H1 (cell line): ENCODE measurements around the gene SCAF1. TPM values are rescaled to one million over a fixed set of nuclear protein-coding genes. Genes with fewer than 3 reads are reported as not detected.
A peak's percentile ranks its signal among the peaks of the same experiment; 100 is the strongest.

Source experiments
- CTCF ChIA-PET: fragments of 300-600 bp; sonication (Branson Sonifier 250); formaldehyde crosslinking; loops from one replicate; lab custom pipeline; 2021; ENCODE audit not compliant: partially characterized antibody; lab: Charles Lee
- POLR2A ChIA-PET: fragments of 300-600 bp; sonication (Branson Sonifier 250); formaldehyde crosslinking; loops from one replicate; lab custom pipeline; 2021; ENCODE audit warnings: inconsistent platforms; ENCODE audit not compliant: partially characterized antibody; lab: Charles Lee
- DNase-seq, 2 experiments: peaks; one replicate each; pipeline versions ENCODE4 v3.0.0 to v3.0.0-alpha.2; 2010 to 2022; ENCODE audit warnings: low spot score in 2 of 2, low read depth in 1 of 2, mixed read lengths in 1 of 2
- FAIRE-seq: peaks from 2 replicates; lab custom pipeline; 2011; peaks lifted over from hg19 to GRCh38; lab: Jason Lieb, UNC
- H2AFZ ChIP-seq: 2 replicates; pipeline ENCODE4 v1.8.1; 2012; ENCODE audit warnings: low read length, inconsistent platforms
- H2AK5ac ChIP-seq: 2 replicates; pipeline ENCODE4 v1.6.1; 2013; ENCODE audit warnings: low read depth, low read length
- H2BK120ac ChIP-seq: replicated peaks from 2 replicates; pipeline ENCODE3; 2013; ENCODE audit warnings: low read depth, low read length, inconsistent platforms
- H2BK12ac ChIP-seq: 2 replicates; pipeline ENCODE4 v1.6.1; 2013; ENCODE audit warnings: low read depth, low read length
- H2BK15ac ChIP-seq: 2 replicates; pipeline ENCODE4 v1.6.1; 2013; ENCODE audit warnings: low read length
- H2BK20ac ChIP-seq: 2 replicates; pipeline ENCODE4 v1.6.1; 2013; ENCODE audit warnings: low read length
- H2BK5ac ChIP-seq: 2 replicates; pipeline ENCODE4 v1.6.1; 2013; ENCODE audit warnings: low read depth, low read length
- H3K14ac ChIP-seq: 2 replicates; pipeline ENCODE4 v1.6.1; 2013; ENCODE audit warnings: inconsistent platforms; ENCODE audit not compliant: insufficient read length
- H3K18ac ChIP-seq: 2 replicates; pipeline ENCODE4 v1.6.1; 2013; ENCODE audit warnings: low read length; ENCODE audit errors: extremely low read depth
- H3K23ac ChIP-seq: 2 replicates; pipeline ENCODE4 v1.6.1; 2013; ENCODE audit warnings: inconsistent platforms; ENCODE audit not compliant: insufficient read length
- H3K23me2 ChIP-seq: 2 replicates; pipeline ENCODE4 v1.6.1; 2013; ENCODE audit warnings: low read depth, low read length
- H3K27ac ChIP-seq: 2 replicates; pipeline ENCODE4 v1.6.1; 2011; ENCODE audit warnings: low read depth, low read length, inconsistent platforms
- H3K27me3 ChIP-seq, 4 experiments: replicated peaks in 1 of 4; 1 replicate in 1 of 4; 2 replicates in 3 of 4; pipeline versions ENCODE4 v1.6.1 to v1.8.1; 2011 to 2013; ENCODE audit warnings: low read length in 3 of 4, mild to moderate bottlenecking in 3 of 4, inconsistent platforms in 2 of 4, mixed read lengths in 2 of 4, moderate library complexity in 1 of 4; ENCODE audit not compliant: control insufficient read depth in 3 of 4, insufficient read depth in 3 of 4; ENCODE audit errors: extremely low read depth in 1 of 4
- H3K36me3 ChIP-seq, 4 experiments: 2 replicates each; pipeline versions ENCODE4 v1.6.1 to v1.8.1; 2011 to 2013; ENCODE audit warnings: mild to moderate bottlenecking in 4 of 4, low read length in 3 of 4, moderate library complexity in 2 of 4, control low read depth in 1 of 4, inconsistent platforms in 1 of 4; ENCODE audit not compliant: insufficient read depth in 4 of 4, control insufficient read depth in 2 of 4
- H3K4ac ChIP-seq: replicated peaks from 2 replicates; pipeline ENCODE3; 2013; ENCODE audit warnings: low read length, low read depth, mixed read lengths, inconsistent platforms; ENCODE audit not compliant: insufficient read length
- H3K4me1 ChIP-seq, 4 experiments: replicated peaks in 1 of 4; 1 replicate in 1 of 4; 2 replicates in 3 of 4; pipeline versions ENCODE4 v1.6.1 to v1.8.1; 2011 to 2013; ENCODE audit warnings: low read length in 3 of 4, inconsistent platforms in 2 of 4, mixed read lengths in 1 of 4; ENCODE audit not compliant: insufficient read depth in 4 of 4, control insufficient read depth in 3 of 4
- H3K4me2 ChIP-seq, 2 experiments: 2 replicates each; pipeline versions ENCODE4 v1.6.1 to v1.8.1; 2011 to 2013; ENCODE audit warnings: low read depth in 2 of 2, low read length in 2 of 2, control low read depth in 1 of 2, inconsistent platforms in 1 of 2, mild to moderate bottlenecking in 1 of 2; ENCODE audit not compliant: insufficient read depth in 1 of 2
- H3K4me3 ChIP-seq, 4 experiments: fragments of 200-600, 300-600 bp in 1 of 4; sonication (generic), shearing (Covaris generic), sonication (Bioruptor Twin) in 1 of 4; 2 replicates each; pipeline versions ENCODE4 v1.5.1 to v1.8.1; 2011 to 2016; ENCODE audit warnings: low read length in 4 of 4, low read depth in 3 of 4, control low read depth in 2 of 4, inconsistent platforms in 2 of 4, mild to moderate bottlenecking in 2 of 4, mixed read lengths in 1 of 4, moderate library complexity in 1 of 4; ENCODE audit not compliant: insufficient read depth in 2 of 4; ENCODE audit errors: extremely low read depth in 1 of 4
- H3K56ac ChIP-seq: replicated peaks from 2 replicates; pipeline ENCODE3; 2013; ENCODE audit warnings: low read depth, mild to moderate bottlenecking, mixed read lengths, low read length, inconsistent platforms; ENCODE audit not compliant: insufficient read length
- H3K79me1 ChIP-seq: 2 replicates; pipeline ENCODE4 v1.6.1; 2013; ENCODE audit warnings: low read depth, low read length, control low read depth
- H3K79me2 ChIP-seq, 2 experiments: 2 replicates each; pipeline versions ENCODE4 v1.6.1 to v1.8.1; 2012 to 2013; ENCODE audit warnings: low read length in 2 of 2, mild to moderate bottlenecking in 2 of 2, inconsistent platforms in 1 of 2; ENCODE audit not compliant: insufficient read depth in 2 of 2, control insufficient read depth in 1 of 2
- H3K9ac ChIP-seq, 4 experiments: replicated peaks in 1 of 4; 1 replicate in 1 of 4; 2 replicates in 3 of 4; pipeline versions ENCODE4 v1.6.1 to v1.8.1; 2011 to 2013; ENCODE audit warnings: low read depth in 3 of 4, low read length in 3 of 4, control low read depth in 2 of 4, mild to moderate bottlenecking in 2 of 4, moderate library complexity in 2 of 4, inconsistent platforms in 1 of 4; ENCODE audit errors: extremely low read depth in 1 of 4
- H3K9me3 ChIP-seq, 2 experiments: 2 replicates each; pipeline versions ENCODE4 v1.6.1 to v1.8.1; 2012 to 2013; ENCODE audit warnings: mild to moderate bottlenecking in 2 of 2, moderate library complexity in 2 of 2, control low read depth in 1 of 2, inconsistent platforms in 1 of 2, low read depth in 1 of 2, low read length in 1 of 2, mixed read lengths in 1 of 2; ENCODE audit not compliant: insufficient read depth in 2 of 2
- H4K20me1 ChIP-seq, 2 experiments: replicated peaks in 1 of 2; 2 replicates each; pipeline versions ENCODE3 to v1.8.1; 2011 to 2013; ENCODE audit warnings: inconsistent platforms in 2 of 2, low read length in 2 of 2, mild to moderate bottlenecking in 1 of 2; ENCODE audit not compliant: insufficient read depth in 2 of 2, control insufficient read depth in 1 of 2
- H4K5ac ChIP-seq: 2 replicates; pipeline ENCODE4 v1.6.1; 2013; ENCODE audit warnings: low read length, low read depth, mixed read lengths, inconsistent platforms; ENCODE audit not compliant: insufficient read length
- H4K8ac ChIP-seq: 2 replicates; pipeline ENCODE4 v1.8.0; 2013; ENCODE audit warnings: mild to moderate bottlenecking, moderate library complexity, low read length, inconsistent platforms; ENCODE audit not compliant: insufficient read depth; ENCODE audit errors: extremely low read depth
- H4K91ac ChIP-seq: replicated peaks from 2 replicates; pipeline ENCODE3; 2013; ENCODE audit warnings: low read length, mixed read lengths, inconsistent platforms; ENCODE audit not compliant: insufficient read length
- BACH1 ChIP-seq: IDR thresholded peaks from 2 replicates; pipeline ENCODE4 v1.6.1; 2012; ENCODE audit warnings: low read length, improper control_type of control experiment
- CBX8 ChIP-seq: fragments of 300-800, 300-1000 bp; sonication (generic); IDR thresholded peaks from 2 replicates; pipeline ENCODE4 v1.7.1; 2016; ENCODE audit warnings: low read depth, low read length, borderline replicate concordance
- PHF8 ChIP-seq: fragments of 200-600 bp; sonication (generic); conservative IDR thresholded peaks from 2 replicates; pipeline ENCODE4 v1.7.1; 2012; ENCODE audit warnings: low read depth, mild to moderate bottlenecking, inconsistent platforms, low read length, moderate library complexity
- POLR2AphosphoS5 ChIP-seq: IDR thresholded peaks from 2 replicates; pipeline ENCODE4 v1.6.1; 2011; ENCODE audit warnings: low read depth, low read length
- RBBP5 ChIP-seq: IDR thresholded peaks from 2 replicates; pipeline ENCODE4 v1.7.1; 2012; ENCODE audit warnings: low read depth, mild to moderate bottlenecking, inconsistent platforms, low read length, moderate library complexity, borderline replicate concordance
- TCF12 ChIP-seq: IDR thresholded peaks from 2 replicates; pipeline ENCODE4 v1.6.1; 2011; ENCODE audit warnings: low read depth, mild to moderate bottlenecking, low read length
- WGBS, 2 experiments: shearing (Covaris generic) in 1 of 2; methylation state at CpG; one replicate each; pipeline versions ENCODE4 v1.1.6 to v1.1.7; 2013 to 2015; ENCODE audit warnings: low lambda C conversion rate in 2 of 2, mixed read lengths in 2 of 2, inconsistent platforms in 1 of 2, low coverage in 1 of 2, missing lambda C conversion rate in 1 of 2; ENCODE audit not compliant: insufficient replicate concordance in 2 of 2, insufficient coverage in 1 of 2, insufficient read length in 1 of 2; ENCODE audit errors: extremely low coverage in 1 of 2, missing lambda C conversion rate in 1 of 2; 5-methylcytosine and 5-hydroxymethylcytosine counted together
- polyA plus RNA-seq, 7 experiments: library from polyadenylated mRNA; depleted of rRNA in 3 of 7; stranded (reverse) in 5 of 7; unstranded in 2 of 7; fragments of >200 nt in 5 of 7; fragments of 200-250 nt in 2 of 7; gene quantifications; 1 replicate in 5 of 7; 2 replicates in 1 of 7; 4 replicates in 1 of 7; pipeline versions ENCODE4 v1.2.1 to v1.2.3, GENCODE V29; 2011 to 2013; ENCODE audit warnings: missing spikeins in 2 of 7, mixed read lengths in 2 of 7
- total RNA-seq: library from RNA; stranded (reverse); fragmentation: NEBNext Ultra II Directional; extraction: Animal tissue kit (Norgen Biotek cat#: 25700); gene quantifications from 2 replicates; pipeline ENCODE4 v1.2.1, GENCODE V29; 2021

The SCAF1 gene
- total and polyA plus RNA-seq, 2 of the 8 experiments (the other 6 are each of a cell fraction or from before 2014, with no cell fraction given): 9.7 to 81.7 TPM

- Histone ChIP-seq H2AK5ac (no peak overlapping the region), H3K9me3 (no peaks in the 10 kb centered on the region), H3K4ac (peak overlapping the region; percentile 66), H2BK5ac (no peak overlapping the region; the same call in 1 of the 2 replicates), H3K79me1 (peaks cover 2% of the 10 kb centered on the region; the same call in 1 of the 2 replicates), H4K8ac (no peak overlapping the region), H3K18ac (peak overlapping the region; percentile 83), H2BK20ac (no peak overlapping the region), H4K20me1 (peaks cover 0 to 2% of the 10 kb centered on the region in 2 experiments), H3K36me3 (no peaks in the 10 kb centered on the region), H2BK12ac (peak overlapping the region; percentile 43; the same call in 1 of the 2 replicates), H2AFZ (0 out of 2 replicates have a peak overlapping the region, but pooled peaks have one; percentile 14), H3K14ac (no peak overlapping the region), H2BK120ac (no peak overlapping the region), H3K4me2 (peak overlapping the region; percentile 78 to 87), H3K27me3 (no peaks in the 10 kb centered on the region), H3K4me3 (peak overlapping the region in 3 of 4 experiments; percentile 25 to 57 (median 26); a peak in 5 of 8 replicates), H2BK15ac (peak overlapping the region; percentile 72; the same call in 1 of the 2 replicates), H3K23me2 (peaks cover 7% of the 10 kb centered on the region), H3K4me1 (peaks cover 2 to 25% (median 14%) of the 10 kb centered on the region in 4 experiments), H3K9ac (no peak overlapping the region), H3K79me2 (peaks cover 4 to 9% of the 10 kb centered on the region in 2 experiments; a peak in 3 of 4 replicates), H3K56ac (no peak overlapping the region), H4K5ac (no peak overlapping the region), H4K91ac (peak overlapping the region; percentile 80), H3K27ac (peak overlapping the region; percentile 18; the same call in 1 of the 2 replicates), H3K23ac (no peak overlapping the region)
- TF ChIP-seq RBBP5 (no peak), BACH1 (no peak), PHF8 (no peak), TCF12 (no peak), CBX8 (no peak), POLR2AphosphoS5 (no peak)
- ChIA-PET CTCF (interaction anchor here (1.0 to 2.3 kb wide), 3 partner anchors 34 to 167 kb away, joined by 4 to 8 read pairs (median 6); no protein-coding TSS in a partner anchor), POLR2A (interaction anchor here (0.8 to 50.7 kb wide), 15 partner anchors 8 to 168 kb away, joined by 3 to 840 read pairs (median 4); partner anchors contain the start of genes ADM5, BCL2L12, IRF3 and NOSIP)
- peak; percentile 31 to 82 for DNase-seq
- 31% methylated on average over 12 of the region's 19 CpGs; no CpG with 5 or more reads in 1 of the 2 experiments for WGBS, 2 experiments
- FAIRE-seq: no peak
These were observed 3.9 kb upstream of the SCAF1 start for GRCh38 chr19:49637821-49638738.
